GM21576 (cell line): ENCODE measurements around the gene FN3K.
"Not testable (repeated sequence)": the region's sequence is repeated elsewhere in the genome, so short reads cannot be mapped to it uniquely, and the experiment has no call there.

Experiments
- ATAC-seq: cut with Tn5 transposase; IDR thresholded peaks from one replicate; pipeline ENCODE4 v1.9.1; 2021; ENCODE audit warnings: mild to moderate bottlenecking, moderate library complexity; ENCODE audit not compliant: unreplicated experiment

FN3K gene

GRCh38 chr17:82772026-82772425, 36.6 kb downstream of the FN3K start:
- ATAC-seq, result no peak

GRCh38 chr17:82774456-82774855, 39.0 kb downstream of the FN3K start:
- not testable (repeated sequence) for ATAC-seq

GRCh38 chr17:82775001-82775823, 39.8 kb downstream of the FN3K start:
- no peak for ATAC-seq

GRCh38 chr17:82776454-82776853, 41.0 kb downstream of the FN3K start:
- ATAC-seq, result no peak

- not testable (repeated sequence) for ATAC-seq
Observed at GRCh38 chr17:82777778-82778375, 42.5 kb downstream of the FN3K start.

- no peak for ATAC-seq
Observed at GRCh38 chr17:82779541-82779940, 44.1 kb downstream of the FN3K start.

GRCh38 chr17:82780195-82780594, 44.8 kb downstream of the FN3K start:
- no peak for ATAC-seq

GRCh38 chr17:82780971-82781893, 45.8 kb downstream of the FN3K start:
- no peak for ATAC-seq

- peak; percentile 75 for ATAC-seq
Observed at GRCh38 chr17:82781894-82782274, 46.5 kb downstream of the FN3K start.

GRCh38 chr17:82782657-82783207, 47.3 kb downstream of the FN3K start:
- ATAC-seq, result no peak

- ATAC-seq, result no peak
Observed at GRCh38 chr17:82783498-82783897, 48.1 kb downstream of the FN3K start.

- ATAC-seq, result not testable (repeated sequence)
Observed at GRCh38 chr17:82785581-82785980, 50.2 kb downstream of the FN3K start.

GRCh38 chr17:82786427-82786826, 51.0 kb downstream of the FN3K start:
- ATAC-seq, result no peak

GRCh38 chr17:82787081-82787848, 51.9 kb downstream of the FN3K start:
- no peak for ATAC-seq

GRCh38 chr17:82788206-82789001, 53.0 kb downstream of the FN3K start:
- no peak for ATAC-seq

- ATAC-seq, result no peak
Observed at GRCh38 chr17:82789051-82789592, 53.7 kb downstream of the FN3K start.

GRCh38 chr17:82789806-82790205, 54.4 kb downstream of the FN3K start:
- no peak for ATAC-seq

GRCh38 chr17:82790391-82790790, 55.0 kb downstream of the FN3K start:
- no peak for ATAC-seq

GRCh38 chr17:82791532-82791931, 56.1 kb downstream of the FN3K start:
- no peak for ATAC-seq
